HT1080 (cell line): ENCODE results near the gene CCKAR. TPM values are rescaled to one million over a fixed set of nuclear protein-coding genes. Genes with fewer than 3 reads are reported as not detected.

Source experiments
- total RNA-seq: library from RNA; depleted of rRNA; stranded (reverse); fragments of >200 nt; shearing (Covaris generic); gene quantifications from 2 replicates; pipeline ENCODE4 v1.2.3, GENCODE V29; 2014; rRNA removed

Gene CCKAR
- total RNA-seq, 1 experiment from 2014 or later = not detected

Other genes starting within 250 kb of the CCKAR start
- 27.3 and 31.3 TPM in 2 replicates for gene RBPJ, start 169.5 kb downstream of the CCKAR start, total RNA-seq
- 3.1 and 4.5 TPM in 2 replicates for gene TBC1D19, start 93.6 kb upstream of the CCKAR start, total RNA-seq